H1 (cell line): ENCODE results near the gene ADPRM.

Experiments
- CBX8 ChIP-seq: fragments of 300-800, 300-1000 bp; sonication (generic); IDR thresholded peaks from 2 replicates; pipeline ENCODE4 v1.7.1; 2016; ENCODE audit warnings: low read depth, low read length, borderline replicate concordance
- CEBPB ChIP-seq: IDR thresholded peaks from 2 replicates; pipeline ENCODE4 v1.6.1; 2012; ENCODE audit warnings: low read depth, low read length
- E2F6 ChIP-seq: IDR thresholded peaks from 2 replicates; pipeline ENCODE4 v1.6.1; 2012; ENCODE audit warnings: inconsistent platforms
- EZH2 ChIP-seq: fragments of 200-600 bp; sonication (generic); IDR thresholded peaks from 2 replicates; pipeline ENCODE4 v1.7.1; 2012; ENCODE audit warnings: low read depth, mild to moderate bottlenecking, moderate library complexity, low read length, inconsistent platforms; ENCODE audit not compliant: severe bottlenecking
- FOSL1 ChIP-seq: IDR thresholded peaks from 2 replicates; pipeline ENCODE4 v1.6.1; 2011; ENCODE audit warnings: mild to moderate bottlenecking, low read depth, low read length, moderate library complexity; ENCODE audit not compliant: insufficient read depth
- MAX ChIP-seq: IDR thresholded peaks from 2 replicates; pipeline ENCODE4 v1.6.1; 2012; ENCODE audit warnings: inconsistent platforms
- POLR2A ChIP-seq, 2 experiments: IDR thresholded peaks; 1 replicate in 1 of 2; 2 replicates in 1 of 2; pipeline ENCODE4 v1.6.1; 2011; ENCODE audit warnings: low read depth in 2 of 2, low read length in 2 of 2, mild to moderate bottlenecking in 2 of 2; ENCODE audit errors: control extremely low read depth in 1 of 2
- RFX5 ChIP-seq: IDR thresholded peaks from 2 replicates; pipeline ENCODE4 v1.6.1; 2011; ENCODE audit warnings: low read depth, low read length, improper control_type of control experiment, borderline replicate concordance
- RNF2 ChIP-seq: fragments of 200-900, 300-1000 bp; sonication (generic); IDR thresholded peaks from 2 replicates; pipeline ENCODE4 v1.7.1; 2016; ENCODE audit warnings: borderline replicate concordance, low read depth, mild to moderate bottlenecking, antibody characterized with exemption, low read length; ENCODE audit not compliant: poor library complexity, severe bottlenecking; ENCODE audit errors: missing control alignments
- SP1 ChIP-seq: IDR thresholded peaks from 2 replicates; pipeline ENCODE4 v1.6.1; 2011; ENCODE audit warnings: low read depth, low read length
- YY1 ChIP-seq: IDR thresholded peaks from 2 replicates; pipeline ENCODE4 v1.6.1; 2011; ENCODE audit warnings: low read depth, mild to moderate bottlenecking, low read length
- TF ChIP-seq, protein P1 (sequence below), 3 experiments: IDR thresholded peaks; 1 replicate in 2 of 3; 2 replicates in 1 of 3; pipeline versions ENCODE4 v1.5.1 to v1.6.1; 2011; ENCODE audit warnings: low read length in 3 of 3, mild to moderate bottlenecking in 3 of 3, inconsistent platforms in 2 of 3, low read depth in 1 of 3, moderate library complexity in 1 of 3; ENCODE audit not compliant: insufficient read depth in 1 of 3; ENCODE audit errors: control extremely low read depth in 1 of 3
- TF ChIP-seq, protein P2 (sequence below): IDR thresholded peaks from 2 replicates; pipeline ENCODE4 v1.6.1; 2011; ENCODE audit warnings: low read length, improper control_type of control experiment
- TF ChIP-seq, protein P3 (sequence below): IDR thresholded peaks from 2 replicates; pipeline ENCODE4 v1.6.1; 2011; ENCODE audit warnings: low read depth, mild to moderate bottlenecking, low read length; ENCODE audit not compliant: insufficient read depth

DNA sequence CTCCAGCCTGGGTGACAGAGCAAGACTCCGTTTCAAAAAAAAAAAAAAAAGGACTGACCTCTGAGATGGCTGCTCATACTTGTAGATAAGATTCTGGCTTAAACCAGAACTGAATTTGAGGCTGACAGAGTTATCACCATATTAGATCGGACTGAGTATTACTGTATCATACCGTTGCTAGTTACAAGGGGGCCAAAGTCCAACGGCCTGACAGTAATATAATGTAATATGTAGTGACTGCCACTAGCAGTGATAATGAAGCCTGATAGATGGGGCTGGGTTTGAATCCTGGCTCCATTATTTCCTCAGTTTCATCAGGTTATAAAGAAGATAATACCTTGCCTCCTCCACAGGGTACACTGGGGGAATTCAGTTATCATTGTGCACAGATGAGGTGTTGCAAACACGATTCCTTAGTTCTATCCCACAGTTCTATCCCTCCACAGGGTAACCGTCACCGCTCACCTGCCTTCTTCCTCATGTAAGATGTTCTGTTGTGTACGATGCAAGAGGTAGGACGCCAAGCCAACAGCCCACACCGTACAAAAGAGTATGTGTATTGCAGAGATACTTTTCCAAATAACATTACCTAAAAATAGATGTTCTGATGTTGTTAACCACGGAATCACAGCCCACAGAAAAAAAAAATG, 27.3 kb downstream of the ADPRM start:
- TF ChIP-seq RNF2 (no peak), E2F6 (no peak), FOSL1 (no peak), EZH2 (no peak), YY1 (no peak), RFX5 (no peak), CBX8 (no peak), POLR2A (IDR thresholded peaks at IDR 0.05; ENCODE audit: control extremely low read depth in 1 of 2, low read depth in 2 of 2, low read length in 2 of 2) (no peak), MAX (no peak), CEBPB (no peak), SP1 (no peak)
- TF ChIP-seq, protein P1, sequence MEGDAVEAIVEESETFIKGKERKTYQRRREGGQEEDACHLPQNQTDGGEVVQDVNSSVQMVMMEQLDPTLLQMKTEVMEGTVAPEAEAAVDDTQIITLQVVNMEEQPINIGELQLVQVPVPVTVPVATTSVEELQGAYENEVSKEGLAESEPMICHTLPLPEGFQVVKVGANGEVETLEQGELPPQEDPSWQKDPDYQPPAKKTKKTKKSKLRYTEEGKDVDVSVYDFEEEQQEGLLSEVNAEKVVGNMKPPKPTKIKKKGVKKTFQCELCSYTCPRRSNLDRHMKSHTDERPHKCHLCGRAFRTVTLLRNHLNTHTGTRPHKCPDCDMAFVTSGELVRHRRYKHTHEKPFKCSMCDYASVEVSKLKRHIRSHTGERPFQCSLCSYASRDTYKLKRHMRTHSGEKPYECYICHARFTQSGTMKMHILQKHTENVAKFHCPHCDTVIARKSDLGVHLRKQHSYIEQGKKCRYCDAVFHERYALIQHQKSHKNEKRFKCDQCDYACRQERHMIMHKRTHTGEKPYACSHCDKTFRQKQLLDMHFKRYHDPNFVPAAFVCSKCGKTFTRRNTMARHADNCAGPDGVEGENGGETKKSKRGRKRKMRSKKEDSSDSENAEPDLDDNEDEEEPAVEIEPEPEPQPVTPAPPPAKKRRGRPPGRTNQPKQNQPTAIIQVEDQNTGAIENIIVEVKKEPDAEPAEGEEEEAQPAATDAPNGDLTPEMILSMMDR (IDR thresholded peaks at IDR 0.05; ENCODE audit: control extremely low read depth in 1 of 3, insufficient read depth in 1 of 3, low read depth in 1 of 3, low read length in 3 of 3) = no peak
- TF ChIP-seq, protein P2, sequence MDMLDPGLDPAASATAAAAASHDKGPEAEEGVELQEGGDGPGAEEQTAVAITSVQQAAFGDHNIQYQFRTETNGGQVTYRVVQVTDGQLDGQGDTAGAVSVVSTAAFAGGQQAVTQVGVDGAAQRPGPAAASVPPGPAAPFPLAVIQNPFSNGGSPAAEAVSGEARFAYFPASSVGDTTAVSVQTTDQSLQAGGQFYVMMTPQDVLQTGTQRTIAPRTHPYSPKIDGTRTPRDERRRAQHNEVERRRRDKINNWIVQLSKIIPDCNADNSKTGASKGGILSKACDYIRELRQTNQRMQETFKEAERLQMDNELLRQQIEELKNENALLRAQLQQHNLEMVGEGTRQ = no peak
- TF ChIP-seq, protein P3, sequence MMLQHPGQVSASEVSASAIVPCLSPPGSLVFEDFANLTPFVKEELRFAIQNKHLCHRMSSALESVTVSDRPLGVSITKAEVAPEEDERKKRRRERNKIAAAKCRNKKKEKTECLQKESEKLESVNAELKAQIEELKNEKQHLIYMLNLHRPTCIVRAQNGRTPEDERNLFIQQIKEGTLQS = no peak
